ENCODE measurements around the gene SPATC1L. TPM values are rescaled to one million over a fixed set of nuclear protein-coding genes. Genes with fewer than 3 reads are reported as not detected.

SPATC1L gene
- polyA plus RNA-seq (2013, experiment 1 of 2), result 43.9 TPM
- polyA plus RNA-seq (2013, experiment 2 of 2), result 44.7 TPM

GRCh38 chr21:46183910-46184624 is at the start of gene SPATC1L:
Gene SPATC1L, minus strand, starts transcription at chr21:46184459. Its CDS starts 1,643 bp downstream, at chr21:46182816.
- H3K9ac ChIP-seq (ENCODE audit: low read length), result peak within 1 kb of the TSS; percentile 92
- H3K27ac ChIP-seq (ENCODE audit: low read depth, low read length), result peak within 1 kb of the TSS; percentile 4
- no peak within 1 kb of the TSS for H2BK120ac ChIP-seq (ENCODE audit: low read depth, low read length)
- DNase-seq, result peak; percentile 92
- peaks cover 3% of the 10 kb centered on the region for H3K79me1 ChIP-seq (ENCODE audit: low read length)
- H2BK5ac ChIP-seq (ENCODE audit: low read length), result peak within 1 kb of the TSS; percentile 63
- H3K27me3 ChIP-seq (ENCODE audit: insufficient read depth, low read length, poor library complexity), result no peaks in the 10 kb centered on the region
- H3K4me3 ChIP-seq (ENCODE audit: low read length), result peak within 1 kb of the TSS; percentile 97
- peaks cover 2% of the 10 kb centered on the region for H3K4me1 ChIP-seq (ENCODE audit: control insufficient read depth, low read depth, low read length)
- H3K4ac ChIP-seq (ENCODE audit: low read depth, low read length), result no peak within 1 kb of the TSS
- H3K79me2 ChIP-seq (ENCODE audit: control insufficient read depth, insufficient read depth, low read length), result no peaks in the 10 kb centered on the region
- no peak within 1 kb of the TSS for H2BK15ac ChIP-seq (replicated peaks; ENCODE audit: low read depth)
- peak within 1 kb of the TSS; percentile 98 for H3K56ac ChIP-seq (ENCODE audit: low read length)
- peak within 1 kb of the TSS; percentile 6 for H3K18ac ChIP-seq (ENCODE audit: low read length)
- peaks cover 3% of the 10 kb centered on the region for H3K36me3 ChIP-seq (ENCODE audit: control insufficient read depth, insufficient read depth, low read length)
- H3K23ac ChIP-seq (ENCODE audit: low read length), result no peak within 1 kb of the TSS
- H4K8ac ChIP-seq (ENCODE audit: low read depth, low read length), result no peak within 1 kb of the TSS
- H2AK5ac ChIP-seq (ENCODE audit: low read length), result no peak within 1 kb of the TSS
- WGBS (ENCODE audit: extremely low coverage, insufficient coverage, low lambda C conversion rate), result no CpG with 5 or more reads among the region's 24 CpGs
- no peak within 1 kb of the TSS for H4K5ac ChIP-seq (ENCODE audit: low read length)
- peak within 1 kb of the TSS; percentile 100 for H3K4me2 ChIP-seq (ENCODE audit: low read length)

GRCh38 chr21:46229923-46230260 is 45.6 kb upstream of the SPATC1L start:
- peaks cover 12% of the 10 kb centered on the region for H3K4me1 ChIP-seq (ENCODE audit: control insufficient read depth, low read depth, low read length)
- H3K27ac ChIP-seq (ENCODE audit: low read depth, low read length), result no peak overlapping the region
- H3K36me3 ChIP-seq (ENCODE audit: control insufficient read depth, insufficient read depth, low read length), result peaks cover 9% of the 10 kb centered on the region
- no peak for DNase-seq
- peak overlapping the region; percentile 25 for H3K4me2 ChIP-seq (ENCODE audit: low read length)
- peak overlapping the region; percentile 98 for H3K4ac ChIP-seq (ENCODE audit: low read depth, low read length)
- H3K79me1 ChIP-seq (ENCODE audit: low read length), result peaks cover 18% of the 10 kb centered on the region
- H3K18ac ChIP-seq (ENCODE audit: low read length), result peak overlapping the region; percentile 98
- peak overlapping the region; percentile 74 for H3K9ac ChIP-seq (ENCODE audit: low read length)
- H2BK120ac ChIP-seq (ENCODE audit: low read depth, low read length), result no peak overlapping the region
- no peak overlapping the region for H2BK15ac ChIP-seq (replicated peaks; ENCODE audit: low read depth)
- no peak overlapping the region for H4K8ac ChIP-seq (ENCODE audit: low read depth, low read length)
- H3K23ac ChIP-seq (ENCODE audit: low read length), result peak overlapping the region; percentile 59
- no peaks in the 10 kb centered on the region for H3K27me3 ChIP-seq (ENCODE audit: insufficient read depth, low read length, poor library complexity)
- peak overlapping the region; percentile 17 for H3K4me3 ChIP-seq (ENCODE audit: low read length)
- peak overlapping the region; percentile 83 for H3K56ac ChIP-seq (ENCODE audit: low read length)
- H3K79me2 ChIP-seq (ENCODE audit: control insufficient read depth, insufficient read depth, low read length), result peaks cover 25% of the 10 kb centered on the region
- no CpG with 5 or more reads among the region's 6 CpGs for WGBS (ENCODE audit: extremely low coverage, insufficient coverage, low lambda C conversion rate)
- H4K5ac ChIP-seq (ENCODE audit: low read length), result no peak overlapping the region
- peak overlapping the region; percentile 3 for H2AK5ac ChIP-seq (ENCODE audit: low read length)
- H2BK5ac ChIP-seq (ENCODE audit: low read length), result no peak overlapping the region

GRCh38 chr21:46229133-46229922 is 45.1 kb upstream of the SPATC1L start:
- Histone ChIP-seq H3K23ac (ENCODE audit: low read length) (peak overlapping the region; percentile 59), H4K8ac (ENCODE audit: low read depth, low read length) (peak overlapping the region; percentile 97), H3K18ac (ENCODE audit: low read length) (peak overlapping the region; percentile 98), H3K36me3 (ENCODE audit: control insufficient read depth, insufficient read depth, low read length) (peaks cover 7% of the 10 kb centered on the region), H3K27me3 (ENCODE audit: insufficient read depth, low read length, poor library complexity) (no peaks in the 10 kb centered on the region), H3K27ac (ENCODE audit: low read depth, low read length) (peak overlapping the region; percentile 63), H2AK5ac (ENCODE audit: low read length) (no peak overlapping the region), H3K79me1 (ENCODE audit: low read length) (peaks cover 18% of the 10 kb centered on the region), H3K79me2 (ENCODE audit: control insufficient read depth, insufficient read depth, low read length) (peaks cover 29% of the 10 kb centered on the region), H3K9ac (ENCODE audit: low read length) (peak overlapping the region; percentile 74), H3K4me1 (ENCODE audit: control insufficient read depth, low read depth, low read length) (peaks cover 12% of the 10 kb centered on the region), H3K4me2 (ENCODE audit: low read length) (peak overlapping the region; percentile 25), H3K4me3 (ENCODE audit: low read length) (peak overlapping the region; percentile 17), H2BK5ac (ENCODE audit: low read length) (no peak overlapping the region), H2BK120ac (ENCODE audit: low read depth, low read length) (peak overlapping the region; percentile 51), H3K4ac (ENCODE audit: low read depth, low read length) (peak overlapping the region; percentile 98), H4K5ac (ENCODE audit: low read length) (no peak overlapping the region), H3K56ac (ENCODE audit: low read length) (peak overlapping the region; percentile 83), H2BK15ac (replicated peaks; ENCODE audit: low read depth) (no peak overlapping the region)
- WGBS (ENCODE audit: extremely low coverage, insufficient coverage, low lambda C conversion rate), result no CpG with 5 or more reads among the region's 72 CpGs
- peak; percentile 10 for DNase-seq

- Histone ChIP-seq H3K79me2 (ENCODE audit: control insufficient read depth, insufficient read depth, low read length) (peaks cover 30% of the 10 kb centered on the region), H3K23ac (ENCODE audit: low read length) (peak within 1 kb of the TSS; percentile 89), H3K27ac (ENCODE audit: low read depth, low read length) (peak within 1 kb of the TSS; percentile 92), H3K36me3 (ENCODE audit: control insufficient read depth, insufficient read depth, low read length) (peaks cover 7% of the 10 kb centered on the region), H3K9ac (ENCODE audit: low read length) (peak within 1 kb of the TSS; percentile 91), H3K4me2 (ENCODE audit: low read length) (peak within 1 kb of the TSS; percentile 68), H3K18ac (ENCODE audit: low read length) (peak within 1 kb of the TSS; percentile 98), H3K4ac (ENCODE audit: low read depth, low read length) (peak within 1 kb of the TSS; percentile 98), H2BK5ac (ENCODE audit: low read length) (peak within 1 kb of the TSS; percentile 45), H3K27me3 (ENCODE audit: insufficient read depth, low read length, poor library complexity) (no peaks in the 10 kb centered on the region), H4K8ac (ENCODE audit: low read depth, low read length) (peak within 1 kb of the TSS; percentile 97), H3K4me1 (ENCODE audit: control insufficient read depth, low read depth, low read length) (peaks cover 12% of the 10 kb centered on the region), H2AK5ac (ENCODE audit: low read length) (no peak within 1 kb of the TSS), H4K5ac (ENCODE audit: low read length) (no peak within 1 kb of the TSS), H2BK15ac (replicated peaks; ENCODE audit: low read depth) (no peak within 1 kb of the TSS), H3K4me3 (ENCODE audit: low read length) (peak within 1 kb of the TSS; percentile 89), H3K79me1 (ENCODE audit: low read length) (peaks cover 18% of the 10 kb centered on the region), H2BK120ac (ENCODE audit: low read depth, low read length) (peak within 1 kb of the TSS; percentile 64), H3K56ac (ENCODE audit: low read length) (peak within 1 kb of the TSS; percentile 95)
- WGBS (ENCODE audit: extremely low coverage, insufficient coverage, low lambda C conversion rate), result no CpG with 5 or more reads among the region's 77 CpGs
- peak; percentile 99 for DNase-seq
These were observed 44.2 kb upstream of the SPATC1L start, which contains the start of gene LSS for GRCh38 chr21:46228345-46229051. Gene LSS, minus strand, starts transcription at chr21:46228774. Its CDS starts 29 bp downstream, at chr21:46228745.

- Histone ChIP-seq H3K4ac (ENCODE audit: low read depth, low read length) (peak overlapping the region; percentile 2), H3K4me3 (ENCODE audit: low read length) (peak overlapping the region; percentile 89), H2BK120ac (ENCODE audit: low read depth, low read length) (peak overlapping the region; percentile 64), H2BK5ac (ENCODE audit: low read length) (no peak overlapping the region), H3K79me2 (ENCODE audit: control insufficient read depth, insufficient read depth, low read length) (peaks cover 34% of the 10 kb centered on the region), H3K4me2 (ENCODE audit: low read length) (peak overlapping the region; percentile 68), H3K79me1 (ENCODE audit: low read length) (peaks cover 21% of the 10 kb centered on the region), H3K18ac (ENCODE audit: low read length) (peak overlapping the region; percentile 82), H4K8ac (ENCODE audit: low read depth, low read length) (no peak overlapping the region), H3K23ac (ENCODE audit: low read length) (peak overlapping the region; percentile 89), H3K4me1 (ENCODE audit: control insufficient read depth, low read depth, low read length) (peaks cover 12% of the 10 kb centered on the region), H3K36me3 (ENCODE audit: control insufficient read depth, insufficient read depth, low read length) (peaks cover 7% of the 10 kb centered on the region), H3K27me3 (ENCODE audit: insufficient read depth, low read length, poor library complexity) (no peaks in the 10 kb centered on the region), H2BK15ac (replicated peaks; ENCODE audit: low read depth) (no peak overlapping the region), H3K56ac (ENCODE audit: low read length) (peak overlapping the region; percentile 95), H3K9ac (ENCODE audit: low read length) (peak overlapping the region; percentile 91), H3K27ac (ENCODE audit: low read depth, low read length) (peak overlapping the region; percentile 92), H2AK5ac (ENCODE audit: low read length) (no peak overlapping the region), H4K5ac (ENCODE audit: low read length) (no peak overlapping the region)
- no CpG with 5 or more reads among the region's 20 CpGs for WGBS (ENCODE audit: extremely low coverage, insufficient coverage, low lambda C conversion rate)
- DNase-seq, result peak; percentile 18
These were observed 43.6 kb upstream of the SPATC1L start for GRCh38 chr21:46227811-46228344.

All from mesendoderm (in vitro differentiated cells).